Vagina (tissue), 2 donors: Measurements from ENCODE around the gene MSN.

Experiments
- CTCF ChIP-seq, 3 experiments: fragments of 450-650 bp in 2 of 3; fragments of 200-600 bp in 1 of 3; sonication (generic) in 1 of 3; IDR thresholded peaks; one replicate each; pipeline ENCODE4 v1.5.1; 2017 to 2019; ENCODE audit warnings: antibody characterized with exemption in 3 of 3, mild to moderate bottlenecking in 2 of 3, moderate library complexity in 2 of 3
- POLR2AphosphoS5 ChIP-seq, 2 donors: sonication (generic); formaldehyde crosslinking; IDR thresholded peaks; one replicate each; pipeline ENCODE4 v1.9.0; 2017; ENCODE audit warnings: antibody characterized with exemption in 2 of 2, mild to moderate bottlenecking in 2 of 2, low read depth in 1 of 2; ENCODE audit not compliant: insufficient read depth in 1 of 2

- TF ChIP-seq CTCF (IDR thresholded peaks at IDR 0.05) (no peak), POLR2AphosphoS5 (IDR thresholded peaks at IDR 0.05; ENCODE audit: insufficient read depth in 1 of 2, low read depth in 1 of 2) (no peak)
Measured at GRCh38 chrX:65718538-65718937, 51.1 kb downstream of the MSN start.
